ENCODE data around the gene METRNL. TPM values are rescaled to one million over a fixed set of nuclear protein-coding genes. Genes with fewer than 3 reads are reported as not detected.

The METRNL gene
- total RNA-seq, 1 experiment from 2014 or later = 44.6 TPM

GRCh38 chr17:83062011-83062817, 17.2 kb upstream of the METRNL start:
- H3F3A ChIP-seq (ENCODE audit: insufficient read depth, low read depth) = no peaks in the 10 kb centered on the region
- peaks cover 10% of the 10 kb centered on the region for H3K4me1 ChIP-seq (replicated peaks; ENCODE audit: insufficient read depth)
- no TSS peak for BruUV-seq (replicated peaks)

GRCh38 chr17:83062818-83063671, 16.4 kb upstream of the METRNL start:
- Histone ChIP-seq H3K27me3 (ENCODE audit: insufficient read depth, low read depth) (no peaks in the 10 kb centered on the region), H3K79me2 (ENCODE audit: low read depth) (no peaks in the 10 kb centered on the region), H3K9me3 (ENCODE audit: insufficient read depth, low read depth) (no peaks in the 10 kb centered on the region), H3K36me3 (ENCODE audit: low read depth) (no peaks in the 10 kb centered on the region), H2AFZ (no peak overlapping the region), H3F3A (ENCODE audit: insufficient read depth, low read depth) (no peaks in the 10 kb centered on the region), H3K4me1 (replicated peaks; ENCODE audit: insufficient read depth) (peaks cover 10% of the 10 kb centered on the region), H4K20me1 (ENCODE audit: insufficient read depth) (no peaks in the 10 kb centered on the region), H3K4me2 (no peak overlapping the region), H3K27ac (no peak overlapping the region), H3K9me2 (ENCODE audit: insufficient read depth) (no peaks in the 10 kb centered on the region), H3K4me3 (no peak overlapping the region)
- intact Hi-C loops (cut with micrococcal nuclease; ENCODE audit: unreplicated experiment) = no loop called here
- TF ChIP-seq CTCF (conservative IDR thresholded peaks at IDR 0.05) = no peak
- TF ChIP-seq EZH2 (IDR thresholded peaks at IDR 0.05; ENCODE audit: low read depth) = no peak
- ChIA-PET POLR2A (ENCODE audit: unreplicated experiment) (no interaction called here), CTCF (no interaction called here)
- DNase-seq = no peak
- no TSS peak for BruUV-seq (replicated peaks)

More at GRCh38 chr17:83062011-83062817, 17.2 kb upstream of the METRNL start:
- no peaks in the 10 kb centered on the region for H3K9me2 ChIP-seq (ENCODE audit: insufficient read depth)
- H2AFZ ChIP-seq = no peak overlapping the region
- TF ChIP-seq EZH2 (IDR thresholded peaks at IDR 0.05; ENCODE audit: low read depth) (no peak), CTCF (conservative IDR thresholded peaks at IDR 0.05) (no peak)
- ChIA-PET POLR2A (ENCODE audit: unreplicated experiment) (no interaction called here), CTCF (no interaction called here)
- H3K27me3 ChIP-seq (ENCODE audit: insufficient read depth, low read depth) = no peaks in the 10 kb centered on the region
- no peaks in the 10 kb centered on the region for H3K9me3 ChIP-seq (ENCODE audit: insufficient read depth, low read depth)
- H3K4me3 ChIP-seq = no peak overlapping the region
- no peaks in the 10 kb centered on the region for H4K20me1 ChIP-seq (ENCODE audit: insufficient read depth)
- no peak for DNase-seq
- H3K79me2 ChIP-seq (ENCODE audit: low read depth) = no peaks in the 10 kb centered on the region
- H3K27ac ChIP-seq = no peak overlapping the region
- H3K36me3 ChIP-seq (ENCODE audit: low read depth) = no peaks in the 10 kb centered on the region
- H3K4me2 ChIP-seq = no peak overlapping the region
- intact Hi-C loops (cut with micrococcal nuclease; ENCODE audit: unreplicated experiment) = no loop called here

- no peaks in the 10 kb centered on the region for H3K27me3 ChIP-seq (ENCODE audit: insufficient read depth, low read depth)
- ChIA-PET CTCF (no interaction called here), POLR2A (ENCODE audit: unreplicated experiment) (no interaction called here)
- H3K4me2 ChIP-seq = no peak overlapping the region; the same call in 1 of the 2 replicates
- H4K20me1 ChIP-seq (ENCODE audit: insufficient read depth) = no peaks in the 10 kb centered on the region
- peaks cover 10% of the 10 kb centered on the region for H3K4me1 ChIP-seq (replicated peaks; ENCODE audit: insufficient read depth)
- intact Hi-C loops (cut with micrococcal nuclease; ENCODE audit: unreplicated experiment) = no loop called here
- no peak for TF ChIP-seq EZH2 (IDR thresholded peaks at IDR 0.05; ENCODE audit: low read depth)
- TF ChIP-seq CTCF (conservative IDR thresholded peaks at IDR 0.05) = no peak
- BruUV-seq (replicated peaks) = no TSS peak
- no peaks in the 10 kb centered on the region for H3K79me2 ChIP-seq (ENCODE audit: low read depth)
- no peaks in the 10 kb centered on the region for H3K9me3 ChIP-seq (ENCODE audit: insufficient read depth, low read depth)
- no peak for DNase-seq
- 0 out of 2 replicates have a peak overlapping the region, but pooled peaks have one; percentile 74 for H2AFZ ChIP-seq
- H3K9me2 ChIP-seq (ENCODE audit: insufficient read depth) = no peaks in the 10 kb centered on the region
- no peak overlapping the region for H3K27ac ChIP-seq
- H3K36me3 ChIP-seq (ENCODE audit: low read depth) = no peaks in the 10 kb centered on the region
- no peak overlapping the region for H3K4me3 ChIP-seq
- no peaks in the 10 kb centered on the region for H3F3A ChIP-seq (ENCODE audit: insufficient read depth, low read depth)
These were observed 15.2 kb upstream of the METRNL start for GRCh38 chr17:83064021-83064731.

All from PC-9 (cell line).